GM23338 (cell line): ENCODE data around the gene AMBRA1. TPM values are rescaled to one million over a fixed set of nuclear protein-coding genes. Genes with fewer than 3 reads are reported as not detected.

ENCODE experiments used
- ATAC-seq: fragments of 200-7000 bp; cut with Tn5 transposase; 3 replicates; pipeline ENCODE4 v1.9.1; 2020
- DNase-seq: peaks from one replicate; pipeline ENCODE4 v3.0.0-alpha.2; 2015; ENCODE audit warnings: low spot score
- H2AFZ ChIP-seq: fragments of 200-600 bp; sonication (generic); 2 replicates; pipeline ENCODE4 v1.8.0; 2016; ENCODE audit warnings: antibody characterized with exemption, mild to moderate bottlenecking, moderate library complexity
- H3F3A ChIP-seq: fragments of 200-600 bp; sonication (generic); replicated peaks from 2 replicates; pipeline ENCODE4 v1.8.0; 2017; ENCODE audit warnings: antibody characterized with exemption, mixed run types, low read depth
- H3K27ac ChIP-seq: fragments of 200-600 bp; sonication (generic); 2 replicates; pipeline ENCODE4 v1.6.1; 2016; ENCODE audit warnings: low read depth
- H3K27me3 ChIP-seq: fragments of 200-600 bp; sonication (generic); 2 replicates; pipeline ENCODE4 v1.8.0; 2016; ENCODE audit warnings: mild to moderate bottlenecking, mixed run types, moderate library complexity; ENCODE audit not compliant: insufficient read depth
- H3K36me3 ChIP-seq: fragments of 200-600 bp; sonication (generic); 2 replicates; pipeline ENCODE4 v1.8.0; 2016; ENCODE audit warnings: mild to moderate bottlenecking; ENCODE audit not compliant: insufficient read depth
- H3K4me1 ChIP-seq: fragments of 200-600 bp; sonication (generic); 2 replicates; pipeline ENCODE4 v1.8.0; 2016; ENCODE audit warnings: mild to moderate bottlenecking, moderate library complexity; ENCODE audit not compliant: insufficient read depth
- H3K4me2 ChIP-seq: fragments of 200-600 bp; sonication (generic); 2 replicates; pipeline ENCODE4 v1.7.1; 2017; ENCODE audit warnings: mixed run types
- H3K4me3 ChIP-seq: fragments of 200-600 bp; sonication (generic); 2 replicates; pipeline ENCODE4 v1.6.1; 2016; ENCODE audit warnings: mixed run types
- H3K79me2 ChIP-seq: fragments of 200-600 bp; sonication (generic); replicated peaks from 2 replicates; pipeline ENCODE4 v1.8.0; 2017; ENCODE audit warnings: mild to moderate bottlenecking; ENCODE audit not compliant: insufficient read depth
- H3K9me2 ChIP-seq: fragments of 200-600 bp; sonication (generic); 2 replicates; pipeline ENCODE4 v1.8.0; 2017; ENCODE audit not compliant: insufficient read depth
- H4K20me1 ChIP-seq: fragments of 200-600 bp; sonication (generic); replicated peaks from 2 replicates; pipeline ENCODE4 v1.8.0; 2017; ENCODE audit warnings: mild to moderate bottlenecking; ENCODE audit not compliant: insufficient read depth
- H3K27ac Mint-ChIP-seq: 2 replicates; pipeline ENCODE4 v1.8.0; 2020; ENCODE audit warnings: inconsistent platforms, mild to moderate bottlenecking, moderate library complexity, mixed read lengths
- H3K27me3 Mint-ChIP-seq: 3 replicates; pipeline ENCODE4 v1.8.0; 2022; ENCODE audit warnings: low read depth, mild to moderate bottlenecking, moderate library complexity, mixed read lengths, inconsistent platforms; ENCODE audit not compliant: insufficient read depth, poor library complexity
- H3K36me3 Mint-ChIP-seq: 3 replicates; pipeline ENCODE4 v1.8.0; 2021; ENCODE audit warnings: low read depth, mild to moderate bottlenecking, inconsistent platforms, moderate library complexity, mixed read lengths
- H3K4me1 Mint-ChIP-seq: 3 replicates; pipeline ENCODE4 v1.8.0; 2020; ENCODE audit warnings: mild to moderate bottlenecking, inconsistent platforms, mixed read lengths
- H3K4me3 Mint-ChIP-seq: 3 replicates; pipeline ENCODE4 v1.8.0; 2021; ENCODE audit warnings: moderate library complexity, mild to moderate bottlenecking, inconsistent platforms, mixed read lengths
- H3K9me3 Mint-ChIP-seq: 3 replicates; pipeline ENCODE4 v1.8.0; 2020; ENCODE audit warnings: moderate library complexity, mild to moderate bottlenecking, inconsistent platforms, mixed read lengths
- CREB1 ChIP-seq: fragments of 250-450 bp; sonication (Bioruptor Pico); IDR thresholded peaks from 2 replicates; pipeline ENCODE4 v1.5.0; 2020; ENCODE audit warnings: low read depth, mild to moderate bottlenecking, moderate library complexity
- EZH2 ChIP-seq: fragments of 200-600 bp; sonication (generic); IDR thresholded peaks from one replicate; pipeline ENCODE4 v1.8.0; 2017; ENCODE audit warnings: antibody characterized with exemption, mild to moderate bottlenecking, low read depth; ENCODE audit not compliant: unreplicated experiment
- EZH2phosphoT487 ChIP-seq: fragments of 200-600 bp; sonication (generic); IDR thresholded peaks from one replicate; pipeline ENCODE4 v1.8.1; 2018; ENCODE audit warnings: antibody characterized with exemption; ENCODE audit not compliant: unreplicated experiment
- JUNB ChIP-seq: IDR thresholded peaks from one replicate; pipeline ENCODE4 v1.6.1; 2016; ENCODE audit warnings: antibody characterized with exemption; ENCODE audit not compliant: unreplicated experiment
- REST ChIP-seq: IDR thresholded peaks from one replicate; pipeline ENCODE4 v1.6.1; 2018; ENCODE audit warnings: antibody characterized with exemption; ENCODE audit not compliant: unreplicated experiment
- STAT1 ChIP-seq: IDR thresholded peaks from one replicate; pipeline ENCODE4 v1.6.1; 2016; ENCODE audit warnings: antibody characterized with exemption; ENCODE audit not compliant: unreplicated experiment
- ZNF114 ChIP-seq: fragments of 250-450 bp; sonication (Bioruptor Pico); IDR thresholded peaks from 2 replicates; pipeline ENCODE4 v1.5.0; 2020; ENCODE audit warnings: mild to moderate bottlenecking, moderate library complexity
- ZNF331 ChIP-seq: fragments of 250-450 bp; sonication (Bioruptor Pico); IDR thresholded peaks from 2 replicates; pipeline ENCODE4 v1.5.0; 2020; ENCODE audit warnings: low read depth, mild to moderate bottlenecking, moderate library complexity
- ZNF462 ChIP-seq: fragments of 250-450 bp; sonication (Bioruptor Pico); IDR thresholded peaks from 2 replicates; pipeline ENCODE4 v1.5.0; 2020; ENCODE audit warnings: mild to moderate bottlenecking, moderate library complexity
- polyA plus RNA-seq: library from polyadenylated mRNA; unstranded; fragments of >200 nt; fragmentation: Nextera tagmentation; extraction: Ambion mirVana; gene quantifications from 2 replicates; pipeline ENCODE4 v1.2.1, GENCODE V29; 2016
- total RNA-seq: library from RNA; depleted of rRNA; stranded (reverse); fragments of >200 nt; shearing (Covaris generic); gene quantifications from 2 replicates; pipeline ENCODE4 v1.2.3, GENCODE V29; 2014
- TF ChIP-seq, protein P1 (sequence below): IDR thresholded peaks from 2 replicates; pipeline ENCODE4 v1.6.1; 2016; ENCODE audit warnings: antibody characterized with exemption
- TF ChIP-seq, protein P2 (sequence below), 2 experiments: fragments of 200-600 bp in 1 of 2; sonication (generic) in 1 of 2; conservative IDR thresholded peaks; 2 replicates each; pipeline versions ENCODE4 v1.5.1 to v1.6.1; 2016 to 2017; ENCODE audit warnings: antibody characterized with exemption in 2 of 2, low read depth in 2 of 2, mild to moderate bottlenecking in 2 of 2, moderate library complexity in 1 of 2

The AMBRA1 gene
- total and polyA plus RNA-seq, 2 experiments from 2014 or later = 8.3 to 34.8 TPM

- TF ChIP-seq CREB1 (CRISPR knock-in tag) (no peak), JUNB (no peak), EZH2 (no peak), ZNF114 (CRISPR knock-in tag) (no peak), STAT1 (no peak), EZH2phosphoT487 (no peak), ZNF331 (CRISPR knock-in tag) (no peak)
- TF ChIP-seq, protein P1, sequence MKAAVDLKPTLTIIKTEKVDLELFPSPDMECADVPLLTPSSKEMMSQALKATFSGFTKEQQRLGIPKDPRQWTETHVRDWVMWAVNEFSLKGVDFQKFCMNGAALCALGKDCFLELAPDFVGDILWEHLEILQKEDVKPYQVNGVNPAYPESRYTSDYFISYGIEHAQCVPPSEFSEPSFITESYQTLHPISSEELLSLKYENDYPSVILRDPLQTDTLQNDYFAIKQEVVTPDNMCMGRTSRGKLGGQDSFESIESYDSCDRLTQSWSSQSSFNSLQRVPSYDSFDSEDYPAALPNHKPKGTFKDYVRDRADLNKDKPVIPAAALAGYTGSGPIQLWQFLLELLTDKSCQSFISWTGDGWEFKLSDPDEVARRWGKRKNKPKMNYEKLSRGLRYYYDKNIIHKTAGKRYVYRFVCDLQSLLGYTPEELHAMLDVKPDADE = no peak
- TF ChIP-seq, protein P2, sequence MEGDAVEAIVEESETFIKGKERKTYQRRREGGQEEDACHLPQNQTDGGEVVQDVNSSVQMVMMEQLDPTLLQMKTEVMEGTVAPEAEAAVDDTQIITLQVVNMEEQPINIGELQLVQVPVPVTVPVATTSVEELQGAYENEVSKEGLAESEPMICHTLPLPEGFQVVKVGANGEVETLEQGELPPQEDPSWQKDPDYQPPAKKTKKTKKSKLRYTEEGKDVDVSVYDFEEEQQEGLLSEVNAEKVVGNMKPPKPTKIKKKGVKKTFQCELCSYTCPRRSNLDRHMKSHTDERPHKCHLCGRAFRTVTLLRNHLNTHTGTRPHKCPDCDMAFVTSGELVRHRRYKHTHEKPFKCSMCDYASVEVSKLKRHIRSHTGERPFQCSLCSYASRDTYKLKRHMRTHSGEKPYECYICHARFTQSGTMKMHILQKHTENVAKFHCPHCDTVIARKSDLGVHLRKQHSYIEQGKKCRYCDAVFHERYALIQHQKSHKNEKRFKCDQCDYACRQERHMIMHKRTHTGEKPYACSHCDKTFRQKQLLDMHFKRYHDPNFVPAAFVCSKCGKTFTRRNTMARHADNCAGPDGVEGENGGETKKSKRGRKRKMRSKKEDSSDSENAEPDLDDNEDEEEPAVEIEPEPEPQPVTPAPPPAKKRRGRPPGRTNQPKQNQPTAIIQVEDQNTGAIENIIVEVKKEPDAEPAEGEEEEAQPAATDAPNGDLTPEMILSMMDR (conservative IDR thresholded peaks at IDR 0.05; ENCODE audit: low read depth in 2 of 2) = no peak
Observed at GRCh38 chr11:46393759-46394158, 200.1 kb downstream of the AMBRA1 start (continued).

DNA sequence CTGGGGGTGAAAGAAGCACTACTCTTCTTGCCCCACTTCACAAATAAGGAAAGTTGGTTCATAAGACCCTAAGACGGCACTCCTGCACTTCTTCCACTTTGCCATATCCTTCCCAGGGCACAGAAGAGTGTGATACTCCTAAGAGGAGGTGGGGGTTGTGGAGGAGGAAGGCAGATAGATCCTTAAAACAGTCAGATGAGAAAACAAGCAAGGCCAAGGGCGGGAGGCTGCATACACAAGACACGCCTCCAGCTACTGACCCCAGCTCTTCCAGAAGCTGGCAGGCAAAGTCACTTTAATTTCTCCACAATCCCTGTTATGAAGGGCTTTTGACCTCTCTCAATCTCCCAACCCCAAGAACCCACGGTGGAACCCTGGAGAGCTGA lies 200.6 kb downstream of the AMBRA1 start:
- Histone ChIP-seq H3K27me3 (peaks cover 50% of the 10 kb centered on the region), H3F3A (peaks cover 19% of the 10 kb centered on the region), H3K27ac (no peak overlapping the region), H4K20me1 (peaks cover 7% of the 10 kb centered on the region), H3K9me2 (no peaks in the 10 kb centered on the region), H3K79me2 (no peaks in the 10 kb centered on the region), H3K4me2 (peak overlapping the region; percentile 88), H3K4me1 (peaks cover 20% of the 10 kb centered on the region), H3K4me3 (peak overlapping the region; percentile 76), H2AFZ (0 out of 2 replicates have a peak overlapping the region, but pooled peaks have one; percentile 78), H3K36me3 (no peaks in the 10 kb centered on the region)
- Mint-ChIP-seq H3K36me3 (peaks cover 9% of the 10 kb centered on the region; the same call in 2 of the 3 replicates), H3K27ac (no peak overlapping the region), H3K4me3 (peak overlapping the region; percentile 78), H3K27me3 (peaks cover 45% of the 10 kb centered on the region), H3K9me3 (no peaks in the 10 kb centered on the region), H3K4me1 (peaks cover 22% of the 10 kb centered on the region)
- DNase-seq = no peak
- ATAC-seq = no peak
- TF ChIP-seq ZNF462 (CRISPR knock-in tag) (no peak), CREB1 (CRISPR knock-in tag) (no peak), JUNB (no peak), REST (no peak)
- TF ChIP-seq, protein P1 = no peak
